ENCODE data around the gene SMIM24.
A peak's percentile ranks its signal among the peaks of the same experiment; 100 is the strongest.

The SMIM24 gene

GRCh38 chr19:3497757-3498520 lies 17.6 kb upstream of the SMIM24 start:
- DNase-seq (ENCODE audit: low read depth) = no peak

GRCh38 chr19:3496392-3497273 lies 16.3 kb upstream of the SMIM24 start:
- DNase-seq (ENCODE audit: low read depth) = no peak

DNA sequence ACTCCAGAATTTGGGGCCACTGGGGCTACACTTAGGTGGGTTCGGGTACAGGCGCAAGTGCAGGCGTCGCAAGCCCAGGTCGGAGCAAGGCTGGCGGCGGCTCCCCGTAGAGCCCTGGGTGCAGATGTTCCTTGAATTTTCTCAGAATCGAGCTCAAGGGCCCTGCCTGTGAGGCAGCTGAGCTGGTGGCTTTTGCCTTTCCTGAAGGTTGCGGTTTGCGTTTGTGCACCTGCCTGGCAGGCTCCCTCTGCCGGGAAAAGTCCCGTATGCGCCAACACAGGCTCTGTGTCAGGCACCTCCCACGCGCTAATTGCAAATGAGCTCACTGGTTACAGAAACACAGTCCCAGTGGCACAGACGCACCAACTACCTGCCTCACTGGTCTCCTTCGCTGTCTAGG lies 14.2 kb upstream of the SMIM24 start:
- peak; percentile 31 for DNase-seq (ENCODE audit: low read depth)

DNA sequence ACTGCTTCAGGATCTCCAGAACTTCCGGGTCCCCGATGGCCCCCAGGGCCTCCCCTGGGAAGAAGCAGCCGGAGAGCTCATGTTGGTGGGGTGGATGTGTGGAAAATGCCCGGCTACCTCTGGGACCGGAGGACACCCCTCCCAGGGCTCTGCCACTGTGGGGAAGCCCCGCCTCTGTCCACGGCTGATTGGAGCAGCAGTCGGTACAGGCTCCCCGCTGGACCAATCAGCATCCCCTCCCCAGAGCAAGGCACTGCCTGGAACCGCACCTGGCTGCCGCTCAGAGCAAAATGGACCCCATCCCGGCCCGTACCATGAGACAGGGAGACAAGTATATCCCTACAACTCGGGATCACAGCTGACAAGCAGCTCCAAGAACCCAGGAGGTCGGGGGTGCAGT lies 13.7 kb upstream of the SMIM24 start:
- no peak for DNase-seq (ENCODE audit: low read depth)

- DNase-seq (ENCODE audit: low read depth) = no peak
Measured at GRCh38 chr19:3493651-3494050, 13.3 kb upstream of the SMIM24 start.

GRCh38 chr19:3492919-3493318 lies 12.6 kb upstream of the SMIM24 start:
- no peak for DNase-seq (ENCODE audit: low read depth)

DNA sequence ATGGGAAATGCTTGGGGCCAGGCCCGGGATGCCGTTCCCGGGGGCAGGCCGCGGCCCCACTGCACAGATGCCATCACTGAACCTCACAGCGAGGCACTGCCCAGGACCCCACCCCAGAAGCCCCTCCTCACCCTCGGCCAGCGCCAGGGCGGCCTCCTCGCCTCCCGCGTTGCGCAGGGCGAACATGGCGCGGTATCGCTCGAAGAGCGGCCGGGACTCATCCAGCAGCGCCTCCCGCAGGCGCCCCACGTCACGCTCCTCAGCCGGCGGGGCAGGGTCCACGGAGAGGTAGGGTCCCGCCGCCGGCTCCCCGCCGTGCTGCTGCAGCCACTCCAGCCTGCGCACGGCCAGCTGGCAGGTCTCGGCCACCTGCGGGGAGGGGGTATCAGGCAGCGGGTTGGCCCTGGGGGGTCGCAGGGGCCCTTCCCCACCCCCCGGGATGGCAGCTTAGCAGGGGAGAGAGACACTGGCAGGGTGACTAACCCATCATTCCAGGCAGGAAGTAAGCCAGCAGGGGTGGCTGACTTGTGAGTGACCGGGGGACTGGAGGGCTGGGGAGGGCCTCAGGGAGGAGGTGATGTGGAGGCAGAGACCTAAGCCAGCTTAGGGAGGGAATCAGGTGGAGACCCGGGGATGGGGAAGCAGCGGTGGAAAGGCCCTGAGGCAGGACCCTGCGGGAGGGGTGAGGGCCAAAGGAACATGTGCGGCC lies 12.0 kb upstream of the SMIM24 start:
- DNase-seq (ENCODE audit: low read depth) = no peak

GRCh38 chr19:3491396-3492119 lies 11.2 kb upstream of the SMIM24 start:
- no peak for DNase-seq (ENCODE audit: low read depth)

DNA sequence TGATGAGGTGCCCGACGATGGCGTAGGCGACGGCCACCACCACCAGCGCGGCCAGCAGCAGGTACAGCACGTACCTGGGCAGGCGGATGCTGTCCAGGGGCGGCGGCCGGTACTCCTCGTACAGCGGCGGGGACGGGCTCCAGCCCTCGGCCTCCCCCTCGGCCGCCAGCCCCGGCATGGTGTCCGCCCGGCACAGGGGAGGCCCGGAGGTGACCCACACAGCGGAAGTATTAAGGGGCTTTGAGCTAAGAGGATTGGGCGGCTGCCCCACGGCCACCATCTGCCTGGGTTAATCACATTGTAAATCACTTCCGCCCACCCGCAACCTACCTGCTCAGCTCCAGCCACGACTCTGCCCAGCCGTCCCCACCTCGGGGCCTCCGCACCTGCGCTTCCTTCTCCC lies 2.9 kb upstream of the SMIM24 start, which contains the start of gene SMIM44:
SMIM44 (minus strand) TSS at position 216 of the 403 bp plus-strand sequence; CDS start at position 178, 38 bp downstream.
- DNase-seq (ENCODE audit: low read depth) = no peak

- DNase-seq (ENCODE audit: low read depth) = no peak
Measured at GRCh38 chr19:3482507-3483225, 2.3 kb upstream of the SMIM24 start.

GRCh38 chr19:3481241-3482090 lies 1.1 kb upstream of the SMIM24 start:
- no peak for DNase-seq (ENCODE audit: low read depth)

GRCh38 chr19:3479834-3480215 lies 500 bp downstream of the SMIM24 start:
- DNase-seq (ENCODE audit: low read depth) = peak; percentile 32

- peak; percentile 34 for DNase-seq (ENCODE audit: low read depth)
Measured at GRCh38 chr19:3479177-3479833, 1.0 kb downstream of the SMIM24 start.

DNA sequence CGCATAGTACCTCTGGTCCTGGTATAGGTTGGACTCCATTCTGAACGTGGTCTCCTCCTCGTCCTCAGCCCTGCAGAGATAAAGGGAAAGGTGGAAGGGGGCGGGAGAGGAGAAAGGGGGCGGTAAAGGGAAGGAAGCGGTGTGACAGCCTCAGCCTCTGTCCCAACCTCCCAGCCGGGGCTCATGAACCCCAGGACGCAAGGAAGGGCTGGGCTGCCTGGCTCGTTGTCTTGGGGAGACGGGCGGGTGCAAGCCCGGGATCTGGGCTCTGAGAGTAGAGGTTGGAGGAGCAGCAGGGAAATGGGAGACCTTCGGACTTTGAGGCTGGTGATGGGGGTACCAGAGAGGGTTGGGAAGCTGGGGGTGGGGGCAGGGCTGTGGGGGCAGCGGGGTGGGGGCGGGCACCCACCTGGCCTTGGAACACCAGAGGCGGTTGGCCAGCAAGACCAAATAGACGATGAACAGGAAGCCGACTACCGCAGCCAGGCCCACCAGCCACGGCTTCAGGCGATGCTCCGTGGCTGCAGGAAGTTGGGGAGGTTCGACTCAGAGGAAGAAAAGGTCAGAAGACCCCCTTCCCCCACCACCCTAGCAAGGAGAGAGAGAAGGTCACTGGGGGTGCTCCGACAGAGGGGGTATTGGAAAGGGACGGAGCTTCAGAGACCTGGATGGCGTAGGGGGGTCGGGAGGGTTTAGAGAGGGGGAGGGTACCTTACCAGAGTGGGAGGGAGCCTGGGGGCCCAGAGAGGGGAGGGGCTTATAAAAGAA lies 1.7 kb downstream of the SMIM24 start:
- no peak for DNase-seq (ENCODE audit: low read depth)

DNA sequence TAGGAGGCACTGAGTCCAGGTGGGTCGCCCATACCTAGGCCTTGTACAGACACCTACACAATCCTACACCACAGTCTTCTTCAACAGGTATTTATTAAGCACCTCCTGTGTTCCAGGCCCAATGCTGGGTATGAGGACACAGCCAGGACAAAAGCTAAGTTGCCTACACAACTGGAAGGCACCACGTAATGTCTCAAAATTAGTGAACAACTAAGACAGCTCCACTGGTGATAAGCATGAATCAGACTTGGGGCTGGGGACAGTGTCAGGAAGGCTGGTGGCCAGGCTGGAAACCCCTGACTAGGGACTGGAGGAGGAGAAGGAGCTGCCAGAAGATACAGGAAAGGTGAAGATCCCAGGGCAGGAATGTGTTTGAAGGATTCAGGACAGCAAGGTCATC lies 2.4 kb downstream of the SMIM24 start:
- DNase-seq (ENCODE audit: low read depth) = no peak

DNA sequence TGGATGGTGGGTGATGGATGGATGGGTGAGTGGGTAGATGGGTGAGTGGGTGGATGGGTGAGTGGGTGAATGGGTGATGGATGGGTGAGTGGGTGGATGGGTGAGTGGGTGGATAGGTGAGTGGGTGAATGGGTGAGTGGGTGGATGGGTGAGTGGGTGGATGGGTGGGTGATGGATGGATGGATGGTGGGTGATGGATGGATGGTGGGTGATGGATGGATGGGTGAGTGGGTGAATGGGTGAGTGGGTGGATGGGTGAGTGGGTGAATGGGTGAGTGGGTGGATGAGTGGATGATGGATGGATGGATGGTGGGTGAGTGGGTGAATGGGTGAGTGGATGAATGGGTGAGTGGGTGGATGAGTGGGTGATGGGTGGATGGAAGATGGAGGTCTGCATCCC lies 2.8 kb downstream of the SMIM24 start:
- no peak for DNase-seq (ENCODE audit: low read depth)

DNA sequence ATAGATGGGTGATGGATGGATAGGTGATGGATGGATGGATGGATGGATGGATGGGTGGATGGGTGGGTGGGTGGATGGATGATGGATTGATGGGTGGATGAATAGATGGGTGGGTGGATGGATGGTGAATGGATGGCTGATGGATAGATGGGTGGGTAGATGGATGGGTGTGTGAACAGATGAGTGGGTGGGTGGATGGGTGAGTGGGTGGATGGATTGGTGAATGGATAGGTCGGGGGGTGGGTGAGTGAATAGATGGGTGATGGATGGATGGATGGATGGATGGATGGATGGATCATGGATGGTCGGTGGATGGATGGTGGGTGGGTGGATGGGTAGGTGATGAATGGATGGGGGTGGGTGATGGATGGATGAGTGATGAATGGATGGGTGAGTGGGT lies 3.5 kb downstream of the SMIM24 start:
- DNase-seq (ENCODE audit: low read depth) = no peak

- no peak for DNase-seq (ENCODE audit: low read depth)
Measured at GRCh38 chr19:3475449-3475848, 4.9 kb downstream of the SMIM24 start.

- no peak for DNase-seq (ENCODE audit: low read depth)
Measured at GRCh38 chr19:3474614-3475013, 5.7 kb downstream of the SMIM24 start.

All from T follicular helper cell (primary cell).